GM10266 (cell line): ENCODE results near the gene FOXL1.

Experiments
- DNase-seq: peaks from one replicate; pipeline ENCODE4 v3.0.0; 2012; ENCODE audit errors: extremely low spot score
- TF ChIP-seq, protein P1 (sequence below): IDR thresholded peaks from 2 replicates; pipeline ENCODE4 v1.5.1; 2012; ENCODE audit warnings: mild to moderate bottlenecking, low read depth; ENCODE audit not compliant: control insufficient read depth, insufficient read depth; ENCODE audit errors: missing control alignments

FOXL1 gene

DNA sequence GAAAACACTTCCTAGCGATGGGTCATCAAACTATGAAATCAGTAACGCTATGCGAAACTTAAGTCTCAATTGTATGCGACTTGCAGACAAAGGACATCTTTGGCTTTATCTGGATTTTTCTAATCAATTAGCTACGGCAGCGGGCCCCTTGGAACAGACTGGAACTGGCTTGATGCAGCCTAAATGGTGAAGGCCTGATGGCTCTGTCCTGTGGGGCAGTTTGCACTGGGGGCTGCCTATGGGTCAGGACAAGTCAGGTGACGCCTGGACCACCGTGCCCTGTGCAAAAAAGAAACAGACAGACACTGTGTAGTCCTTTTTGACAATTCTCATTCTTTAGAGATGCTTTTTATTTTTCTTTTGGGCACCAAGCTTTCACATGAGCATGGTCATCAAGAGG is 45.3 kb upstream of the FOXL1 start:
- no peak for DNase-seq
- TF ChIP-seq, protein P1, sequence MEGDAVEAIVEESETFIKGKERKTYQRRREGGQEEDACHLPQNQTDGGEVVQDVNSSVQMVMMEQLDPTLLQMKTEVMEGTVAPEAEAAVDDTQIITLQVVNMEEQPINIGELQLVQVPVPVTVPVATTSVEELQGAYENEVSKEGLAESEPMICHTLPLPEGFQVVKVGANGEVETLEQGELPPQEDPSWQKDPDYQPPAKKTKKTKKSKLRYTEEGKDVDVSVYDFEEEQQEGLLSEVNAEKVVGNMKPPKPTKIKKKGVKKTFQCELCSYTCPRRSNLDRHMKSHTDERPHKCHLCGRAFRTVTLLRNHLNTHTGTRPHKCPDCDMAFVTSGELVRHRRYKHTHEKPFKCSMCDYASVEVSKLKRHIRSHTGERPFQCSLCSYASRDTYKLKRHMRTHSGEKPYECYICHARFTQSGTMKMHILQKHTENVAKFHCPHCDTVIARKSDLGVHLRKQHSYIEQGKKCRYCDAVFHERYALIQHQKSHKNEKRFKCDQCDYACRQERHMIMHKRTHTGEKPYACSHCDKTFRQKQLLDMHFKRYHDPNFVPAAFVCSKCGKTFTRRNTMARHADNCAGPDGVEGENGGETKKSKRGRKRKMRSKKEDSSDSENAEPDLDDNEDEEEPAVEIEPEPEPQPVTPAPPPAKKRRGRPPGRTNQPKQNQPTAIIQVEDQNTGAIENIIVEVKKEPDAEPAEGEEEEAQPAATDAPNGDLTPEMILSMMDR, result no peak

DNA sequence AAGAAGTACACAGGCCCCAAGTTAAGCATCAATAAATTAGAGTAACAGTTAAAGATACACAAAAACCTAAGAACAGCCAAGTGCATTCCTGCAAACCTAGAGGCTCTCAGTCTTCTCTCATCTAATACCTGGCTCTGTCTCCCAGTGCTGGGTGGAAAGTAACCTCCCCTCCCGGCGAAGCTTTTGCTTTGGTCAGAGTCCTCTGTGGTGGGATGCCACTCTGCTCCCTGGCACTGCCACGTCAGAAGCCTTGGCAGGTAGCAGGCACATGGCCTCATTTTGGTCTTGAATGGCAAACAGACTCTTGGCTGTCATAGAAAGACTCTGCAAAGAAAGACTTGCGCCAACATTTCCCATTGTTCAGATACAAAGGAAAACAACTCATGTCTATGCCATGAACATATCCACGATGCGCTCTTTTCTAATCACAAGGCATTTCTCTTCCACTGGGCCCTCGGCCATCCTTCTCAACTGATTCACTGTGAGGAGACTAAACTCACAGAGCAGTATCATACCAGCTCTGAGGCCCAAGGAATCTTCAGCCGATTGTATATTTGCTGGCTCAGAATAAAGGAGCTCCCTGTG is 44.5 kb upstream of the FOXL1 start:
- DNase-seq, result no peak
- TF ChIP-seq, protein P1, result no peak

DNA sequence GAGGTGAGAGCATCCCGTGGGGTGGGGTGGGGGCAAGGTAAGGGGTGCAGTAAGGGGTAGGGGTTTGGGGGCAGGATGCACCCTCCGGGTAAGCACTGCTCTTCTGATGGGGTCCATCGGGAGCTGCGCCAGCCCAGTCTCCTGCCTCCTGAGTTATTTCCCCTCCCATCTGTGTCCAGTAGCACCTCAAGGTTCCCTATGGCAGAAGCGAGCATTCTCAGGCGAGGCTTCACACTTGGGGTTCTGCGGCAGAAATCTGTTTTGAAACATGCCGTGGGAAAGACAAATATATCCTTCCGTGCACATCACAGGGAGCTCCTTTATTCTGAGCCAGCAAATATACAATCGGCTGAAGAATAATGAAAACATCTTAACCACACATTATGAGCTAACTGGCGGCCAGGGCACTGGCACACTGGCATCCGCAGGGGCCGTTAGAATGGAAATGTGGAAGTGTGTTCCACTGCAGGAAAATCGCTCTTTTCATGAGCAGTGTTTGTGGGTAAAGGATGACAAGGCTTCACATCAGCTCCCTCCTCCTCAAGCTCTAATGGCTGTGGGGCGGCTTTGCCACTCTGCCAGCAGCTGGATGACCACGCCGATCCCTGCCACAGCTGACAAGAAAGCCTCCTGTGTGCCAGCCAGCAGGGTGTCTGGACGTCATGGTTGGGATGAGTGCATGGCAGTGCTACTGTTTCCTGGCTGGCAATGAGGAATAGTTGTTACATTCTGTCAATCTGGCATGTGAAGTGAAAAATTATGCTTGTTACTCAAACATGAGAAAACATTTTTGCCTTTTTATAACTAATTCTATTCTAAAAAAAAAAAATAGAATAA is 43.4 kb upstream of the FOXL1 start:
- TF ChIP-seq, protein P1, result no peak
- no peak for DNase-seq

DNA sequence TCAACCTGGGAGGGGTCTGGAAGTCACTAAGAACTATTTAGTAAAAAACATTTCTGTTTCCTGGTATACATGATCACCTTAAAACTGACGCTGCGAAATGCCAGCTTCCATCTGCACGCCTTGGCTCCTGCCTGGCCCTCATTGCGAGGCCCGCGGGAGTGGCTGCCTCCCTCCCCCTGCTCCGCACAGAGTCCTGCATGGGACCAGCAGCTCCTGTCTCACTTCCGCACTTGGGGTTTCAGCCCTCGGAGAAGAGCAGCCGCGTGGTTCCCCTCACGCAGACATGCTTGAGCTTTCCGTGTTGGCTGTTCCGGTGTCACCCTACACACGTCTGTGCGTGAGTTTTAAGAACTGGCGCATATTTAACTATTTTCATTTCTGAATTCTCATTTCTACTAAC is 41.7 kb upstream of the FOXL1 start:
- TF ChIP-seq, protein P1, result no peak
- no peak for DNase-seq

DNA sequence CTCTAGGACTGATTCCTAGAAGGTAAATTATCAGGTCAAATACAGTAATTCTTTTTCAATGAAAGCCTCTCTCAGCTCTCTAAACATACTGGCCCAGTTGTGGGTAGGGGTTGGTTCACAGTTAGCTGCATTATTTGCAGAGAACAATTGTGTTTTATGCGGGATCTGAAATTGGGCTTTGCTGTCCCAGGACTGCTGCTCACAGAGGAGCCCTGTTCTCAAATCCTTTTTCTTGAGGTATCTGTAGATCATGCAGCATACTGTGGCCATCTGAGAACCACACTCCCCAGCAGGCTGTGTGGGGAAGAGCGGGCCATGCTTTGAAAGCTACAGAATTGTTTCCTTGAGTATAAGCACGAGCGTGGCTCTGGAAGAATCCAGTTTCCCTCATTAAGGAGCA is 40.9 kb upstream of the FOXL1 start:
- DNase-seq, result no peak
- TF ChIP-seq, protein P1, result no peak

DNA sequence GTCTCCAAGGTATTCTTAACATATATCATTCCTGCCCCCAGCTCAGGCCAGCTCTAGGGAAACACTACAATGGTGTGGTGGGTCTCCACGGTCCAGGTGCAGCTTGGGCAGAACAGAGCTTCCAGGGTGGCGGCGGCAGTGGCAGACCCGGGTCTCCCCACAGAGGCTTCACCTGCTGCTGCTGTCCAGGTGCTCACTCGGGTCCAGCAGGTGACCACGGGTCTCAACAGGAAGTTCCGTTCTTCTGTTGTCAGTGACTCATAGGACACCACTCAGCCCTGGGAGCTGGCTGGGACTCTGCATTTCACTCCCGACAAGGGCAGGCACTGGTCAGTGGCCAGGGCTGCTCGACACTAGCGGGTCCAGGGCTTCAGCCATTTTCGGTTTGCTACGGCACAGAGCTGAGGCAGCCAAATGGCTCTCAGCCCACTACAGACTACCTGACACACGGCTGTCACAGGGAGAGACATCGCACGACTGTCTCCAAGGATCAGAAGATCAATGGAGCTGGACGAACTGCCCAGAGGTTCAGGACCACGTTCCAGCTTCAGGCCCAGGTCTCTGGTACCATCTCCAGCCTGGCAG is 40.1 kb upstream of the FOXL1 start:
- DNase-seq, result no peak
- TF ChIP-seq, protein P1, result no peak

DNA sequence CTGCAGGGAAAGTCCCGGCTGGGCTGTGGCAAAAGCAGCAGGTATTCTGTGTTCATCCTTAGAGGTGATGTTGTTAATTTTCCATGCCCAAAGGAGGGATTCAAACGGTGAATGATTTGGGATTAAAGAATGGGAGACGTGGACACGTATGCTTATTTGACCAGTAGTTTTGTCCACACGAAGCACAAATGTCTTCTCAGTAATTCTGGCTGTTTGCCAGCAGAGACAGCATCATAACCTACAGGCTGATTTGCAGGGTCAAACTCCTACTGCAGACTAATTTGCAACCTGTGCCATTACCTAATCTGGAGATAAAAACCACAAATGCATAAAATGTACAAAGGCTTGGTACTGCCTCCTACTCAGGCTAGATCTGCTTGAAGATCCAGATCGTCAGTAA is 37.5 kb upstream of the FOXL1 start:
- TF ChIP-seq, protein P1, result no peak
- no peak for DNase-seq
